Suprapubic skin (tissue), 4 donors: ENCODE measurements around the gene AHDC1. TPM values are rescaled to one million over a fixed set of nuclear protein-coding genes. Genes with fewer than 3 reads are reported as not detected.

Source experiments
- DNase-seq, 2 donors: peaks; one replicate each; pipeline ENCODE4 v3.0.0-alpha.2; 2019; ENCODE audit warnings: low spot score in 2 of 2
- H3K27ac ChIP-seq: fragments of 200-600 bp; sonication (generic); one replicate; pipeline ENCODE4 v1.5.1; 2019
- H3K27me3 ChIP-seq: fragments of 200-600 bp; sonication (generic); one replicate; pipeline ENCODE4 v1.5.1; 2019
- H3K36me3 ChIP-seq: fragments of 200-600 bp; sonication (generic); one replicate; pipeline ENCODE4 v1.5.1; 2019
- H3K4me1 ChIP-seq: fragments of 200-600 bp; sonication (generic); one replicate; pipeline ENCODE4 v1.5.1; 2019
- H3K4me3 ChIP-seq: fragments of 200-600 bp; sonication (generic); one replicate; pipeline ENCODE4 v1.5.1; 2019; ENCODE audit warnings: mild to moderate bottlenecking
- H3K9me3 ChIP-seq: fragments of 200-600 bp; sonication (generic); one replicate; pipeline ENCODE4 v1.5.1; 2019
- EP300 ChIP-seq: sonication (generic); formaldehyde crosslinking; IDR thresholded peaks from one replicate; pipeline ENCODE4 v1.6.1; 2017; ENCODE audit warnings: antibody characterized with exemption
- POLR2A ChIP-seq, 2 donors: fragments of 450-650 bp; IDR thresholded peaks; one replicate each; pipeline ENCODE4 v1.6.1; 2017; ENCODE audit warnings: antibody characterized with exemption in 2 of 2, mild to moderate bottlenecking in 2 of 2, moderate library complexity in 2 of 2
- POLR2AphosphoS5 ChIP-seq, 3 donors: sonication (generic); formaldehyde crosslinking; IDR thresholded peaks; one replicate each; pipeline ENCODE4 v1.6.1; 2017; ENCODE audit warnings: antibody characterized with exemption in 3 of 3
- WGBS: methylation state at CpG from one replicate; pipeline ENCODE4 v1.1.5; 2018; 5-methylcytosine and 5-hydroxymethylcytosine counted together
- total RNA-seq, 4 donors: library from RNA; depleted of rRNA; stranded (reverse); fragments of >200 nt; gene quantifications; one replicate each; pipeline ENCODE4 v1.1.0, GENCODE V29; 2016
- TF ChIP-seq, protein P1 (sequence below), 2 donors: fragments of 200-600 bp in 1 of 2; fragments of 450-650 bp in 1 of 2; sonication (generic) in 1 of 2; IDR thresholded peaks; one replicate each; pipeline ENCODE4 v1.5.1; 2016 to 2019; ENCODE audit warnings: antibody characterized with exemption in 2 of 2, mild to moderate bottlenecking in 1 of 2, moderate library complexity in 1 of 2

Gene AHDC1
- total RNA-seq, 4 donors from 2014 or later, result 46.7 to 103 (median 60.1) TPM

DNA sequence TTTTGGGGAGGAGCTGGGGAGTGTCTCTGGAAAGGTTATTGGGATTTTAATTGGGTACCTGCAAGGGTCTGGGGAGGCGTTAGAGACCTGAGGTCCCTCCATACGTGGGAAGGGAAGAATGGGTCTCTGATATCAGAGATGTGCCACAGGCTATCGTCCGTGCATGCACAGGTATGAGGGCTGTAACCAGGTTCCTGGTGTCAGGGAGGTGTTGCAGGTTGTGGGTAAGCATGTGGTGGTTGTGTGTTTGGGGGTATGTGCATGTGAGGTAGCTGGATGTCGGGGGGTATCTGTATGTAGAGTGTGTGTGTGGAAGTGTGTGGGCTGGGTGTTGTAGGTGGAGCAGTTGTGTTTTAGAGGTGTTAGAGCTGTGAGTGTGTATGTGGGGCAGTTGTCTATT is 8.3 kb downstream of the AHDC1 start:
- no peak for DNase-seq
- Histone ChIP-seq H3K9me3 (no peaks in the 10 kb centered on the region), H3K4me1 (peaks cover 99% of the 10 kb centered on the region), H3K27me3 (no peaks in the 10 kb centered on the region), H3K4me3 (no peak overlapping the region), H3K36me3 (peaks cover 3% of the 10 kb centered on the region), H3K27ac (peak overlapping the region; percentile 33)
- WGBS, result 57% methylated on average over 5 of the region's 5 CpGs
- no peak for TF ChIP-seq EP300
- TF ChIP-seq POLR2A (IDR thresholded peaks at IDR 0.05), result no peak
- TF ChIP-seq POLR2AphosphoS5 (IDR thresholded peaks at IDR 0.05), result no peak
- TF ChIP-seq, protein P1, sequence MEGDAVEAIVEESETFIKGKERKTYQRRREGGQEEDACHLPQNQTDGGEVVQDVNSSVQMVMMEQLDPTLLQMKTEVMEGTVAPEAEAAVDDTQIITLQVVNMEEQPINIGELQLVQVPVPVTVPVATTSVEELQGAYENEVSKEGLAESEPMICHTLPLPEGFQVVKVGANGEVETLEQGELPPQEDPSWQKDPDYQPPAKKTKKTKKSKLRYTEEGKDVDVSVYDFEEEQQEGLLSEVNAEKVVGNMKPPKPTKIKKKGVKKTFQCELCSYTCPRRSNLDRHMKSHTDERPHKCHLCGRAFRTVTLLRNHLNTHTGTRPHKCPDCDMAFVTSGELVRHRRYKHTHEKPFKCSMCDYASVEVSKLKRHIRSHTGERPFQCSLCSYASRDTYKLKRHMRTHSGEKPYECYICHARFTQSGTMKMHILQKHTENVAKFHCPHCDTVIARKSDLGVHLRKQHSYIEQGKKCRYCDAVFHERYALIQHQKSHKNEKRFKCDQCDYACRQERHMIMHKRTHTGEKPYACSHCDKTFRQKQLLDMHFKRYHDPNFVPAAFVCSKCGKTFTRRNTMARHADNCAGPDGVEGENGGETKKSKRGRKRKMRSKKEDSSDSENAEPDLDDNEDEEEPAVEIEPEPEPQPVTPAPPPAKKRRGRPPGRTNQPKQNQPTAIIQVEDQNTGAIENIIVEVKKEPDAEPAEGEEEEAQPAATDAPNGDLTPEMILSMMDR (IDR thresholded peaks at IDR 0.05), result no peak

DNA sequence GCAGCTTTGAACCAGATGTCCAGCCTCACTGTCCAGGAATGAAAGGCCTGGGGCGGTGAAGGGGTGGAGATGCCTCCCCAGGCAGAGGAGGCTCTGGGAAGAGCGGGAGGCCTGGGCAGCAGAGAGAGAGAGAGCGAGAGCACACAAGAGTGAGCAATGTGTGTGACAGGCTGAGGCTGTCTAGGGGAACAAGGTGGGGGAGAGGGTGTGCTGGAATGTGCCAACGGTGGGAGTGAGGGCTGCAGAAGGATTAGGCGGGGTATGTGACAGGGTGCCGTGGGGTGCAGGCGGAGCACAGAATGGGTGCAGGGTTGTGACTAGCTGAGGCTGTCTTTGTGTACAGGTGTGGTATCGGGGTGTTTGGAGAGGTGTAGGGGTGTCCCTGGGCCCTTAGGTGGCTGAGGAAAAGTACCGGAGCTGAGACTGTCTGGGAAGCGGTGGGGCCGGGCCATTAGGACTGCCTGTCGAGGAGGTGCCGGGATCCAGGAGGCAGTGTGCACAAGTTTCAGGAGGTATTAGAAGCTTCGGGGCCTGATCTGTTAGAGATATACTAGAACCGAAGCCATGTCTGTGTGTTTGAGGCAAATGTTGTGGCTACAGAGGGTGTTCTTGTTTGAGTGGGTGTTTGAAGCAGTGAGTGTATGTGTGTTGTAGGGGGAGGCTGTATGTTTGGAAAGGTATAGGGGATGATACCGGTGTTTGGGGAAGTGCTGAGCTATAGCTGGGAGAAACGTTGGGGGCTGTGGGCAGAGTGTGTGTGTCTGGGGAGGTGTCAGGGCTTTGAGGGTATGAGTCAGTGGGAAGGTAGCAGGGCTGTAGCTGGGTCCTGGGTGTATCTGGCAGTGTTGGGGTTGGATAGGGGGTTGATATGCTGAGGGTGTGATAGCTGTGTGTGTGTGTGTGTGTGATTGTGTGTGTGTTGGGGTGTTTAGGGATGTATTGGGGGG is 9.1 kb downstream of the AHDC1 start:
- H3K4me1 ChIP-seq, result peaks cover 99% of the 10 kb centered on the region
- no peak for TF ChIP-seq POLR2A (IDR thresholded peaks at IDR 0.05)
- TF ChIP-seq POLR2AphosphoS5 (IDR thresholded peaks at IDR 0.05), result no peak
- TF ChIP-seq, protein P1 (IDR thresholded peaks at IDR 0.05), result no peak
- TF ChIP-seq EP300, result no peak
- H3K27me3 ChIP-seq, result no peaks in the 10 kb centered on the region
- H3K36me3 ChIP-seq, result peaks cover 3% of the 10 kb centered on the region
- peak overlapping the region; percentile 47 for H3K27ac ChIP-seq
- 46% methylated on average over 17 of the region's 17 CpGs for WGBS
- H3K4me3 ChIP-seq, result no peak overlapping the region
- H3K9me3 ChIP-seq, result no peaks in the 10 kb centered on the region
- no peak for DNase-seq

DNA sequence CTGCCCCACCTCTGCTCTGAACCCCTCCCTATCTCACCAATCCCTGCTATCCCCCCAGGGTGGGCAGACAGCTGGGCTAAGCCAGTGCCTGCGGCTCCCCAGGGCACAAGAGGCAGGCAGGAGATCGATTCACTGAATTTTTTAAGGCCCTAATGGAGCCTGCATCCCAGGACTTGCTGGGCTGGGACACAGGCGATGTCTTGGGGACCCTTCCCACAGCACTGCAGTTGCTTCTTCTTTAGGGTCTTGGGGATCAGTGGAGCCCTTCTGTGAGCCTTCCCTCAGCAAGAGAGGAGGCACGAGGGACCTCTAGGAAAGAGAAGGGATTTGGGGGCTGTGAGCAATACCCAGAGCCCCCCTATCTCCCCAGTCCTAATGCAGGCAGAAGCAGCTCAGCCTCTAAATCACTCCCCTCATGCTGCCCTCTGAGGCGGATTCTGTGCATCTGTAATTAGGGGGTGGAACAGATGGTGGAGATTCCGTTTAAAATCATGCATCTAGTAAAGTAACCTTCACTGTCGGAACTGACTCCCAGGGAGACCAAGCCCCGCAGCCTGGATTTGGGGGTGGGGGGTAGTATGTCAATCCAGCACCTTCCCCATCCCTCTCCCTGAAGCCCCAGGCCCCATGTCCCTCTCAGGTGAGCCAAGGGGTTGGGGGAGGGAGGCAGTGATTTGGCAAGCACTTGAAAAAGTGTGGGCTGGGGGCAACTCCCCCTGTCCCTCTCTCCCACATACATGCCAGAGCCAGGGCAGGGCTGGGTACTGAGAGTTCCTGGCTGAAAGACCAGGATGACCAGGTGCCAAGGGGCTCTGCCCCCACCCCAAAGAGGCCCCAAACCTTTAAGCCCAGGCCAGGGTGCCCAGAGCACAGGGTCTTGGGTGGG is 10.0 kb downstream of the AHDC1 start:
- Histone ChIP-seq H3K9me3 (no peaks in the 10 kb centered on the region), H3K27me3 (no peaks in the 10 kb centered on the region), H3K4me3 (no peak overlapping the region), H3K36me3 (peaks cover 3% of the 10 kb centered on the region), H3K4me1 (peaks cover 99% of the 10 kb centered on the region), H3K27ac (peak overlapping the region; percentile 47)
- no peak for DNase-seq
- 54% methylated on average over 7 of the region's 8 CpGs for WGBS
- TF ChIP-seq, protein P1 (IDR thresholded peaks at IDR 0.05), result no peak
- TF ChIP-seq EP300 (no peak), POLR2A (IDR thresholded peaks at IDR 0.05) (no peak), POLR2AphosphoS5 (IDR thresholded peaks at IDR 0.05) (no peak)

DNA sequence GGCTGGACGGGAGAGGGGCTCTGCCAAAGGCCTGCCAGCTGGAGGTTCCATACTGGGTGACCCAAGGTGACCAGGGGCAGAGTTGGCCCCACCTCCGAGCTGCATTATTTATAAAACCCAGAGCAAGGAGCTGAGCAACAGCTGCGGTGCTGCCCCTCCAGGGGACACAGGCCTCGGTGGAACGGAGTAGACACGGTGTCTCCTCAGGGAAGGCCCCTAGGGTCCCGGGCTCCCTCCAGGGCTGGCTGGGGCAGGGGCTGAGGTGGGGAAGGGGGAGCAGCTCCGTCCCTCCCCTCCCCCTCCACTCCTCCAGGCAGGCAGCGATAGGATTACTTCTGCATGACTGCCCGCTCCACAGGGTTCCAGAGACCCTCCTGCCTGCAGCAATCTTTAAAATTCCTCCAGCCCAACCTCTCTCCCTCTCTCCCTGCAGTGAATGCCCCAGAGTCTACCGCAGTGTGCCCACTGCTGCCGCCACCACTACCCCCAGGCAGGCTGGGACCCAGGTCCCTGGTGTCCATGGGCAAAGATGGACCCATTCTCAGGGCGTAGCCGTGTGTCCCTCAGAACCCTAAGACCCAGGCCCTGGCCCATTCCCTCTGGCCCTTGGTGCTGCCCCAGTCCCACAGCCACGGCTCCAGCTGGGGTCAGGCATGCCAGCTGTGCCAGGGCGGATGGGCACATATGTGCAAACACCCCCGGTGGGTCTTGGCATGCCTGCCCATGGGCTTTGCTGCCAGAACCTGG is 10.8 kb downstream of the AHDC1 start:
- H3K27me3 ChIP-seq, result no peaks in the 10 kb centered on the region
- H3K4me3 ChIP-seq, result no peak overlapping the region
- no peak for TF ChIP-seq POLR2A (IDR thresholded peaks at IDR 0.05)
- TF ChIP-seq, protein P1 (IDR thresholded peaks at IDR 0.05), result no peak
- TF ChIP-seq EP300, result no peak
- TF ChIP-seq POLR2AphosphoS5 (IDR thresholded peaks at IDR 0.05), result no peak
- peak overlapping the region; percentile 24 for H3K27ac ChIP-seq
- no peak for DNase-seq
- peaks cover 3% of the 10 kb centered on the region for H3K36me3 ChIP-seq
- H3K4me1 ChIP-seq, result peaks cover 99% of the 10 kb centered on the region
- no peaks in the 10 kb centered on the region for H3K9me3 ChIP-seq
- 60% methylated on average over 3 of the region's 17 CpGs for WGBS
